Adipose tissue (tissue), 3 donors: ENCODE measurements around the gene FGF19. TPM values are rescaled to one million over a fixed set of nuclear protein-coding genes. Genes with fewer than 3 reads are reported as not detected.

ENCODE experiments used
- H3K27ac ChIP-seq: one replicate; pipeline ENCODE4 v1.5.1; 2013; ENCODE audit warnings: low read depth, low read length
- WGBS, 3 donors: extraction: QIAGEN DNeasy Blood & Tissue Kit; methylation state at CpG; one replicate each; pipeline ENCODE4 v1.1.7; 2013; 5-methylcytosine and 5-hydroxymethylcytosine counted together
- polyA plus RNA-seq, 3 donors: library from polyadenylated mRNA; stranded (reverse); fragments of 200-250 nt; gene quantifications; one replicate each; pipeline ENCODE4 v1.2.3, GENCODE V29; 2013
- donor health status: healthy with polysubstance abuse.
- donor health status: Bipolar disorder and iron deficiency.
- donor health status: healthy.

FGF19 gene
- polyA plus RNA-seq, 3 donors, result not detected

GRCh38 chr11:69662806-69663205 is 41.0 kb downstream of the FGF19 start:
- no peak overlapping the region for H3K27ac ChIP-seq
- WGBS, 3 donors, result 91 to 96% (median 91%) methylated on average over 13 of the region's 13 CpGs

- 61 to 88% (median 63%) methylated on average over 16 of the region's 16 CpGs for WGBS, 3 donors
- no peak overlapping the region for H3K27ac ChIP-seq
These were observed 41.7 kb downstream of the FGF19 start for GRCh38 chr11:69662021-69662698.

- WGBS, 3 donors, result 74 to 96% (median 93%) methylated on average over 10 of the region's 10 CpGs
- no peak overlapping the region for H3K27ac ChIP-seq
These were observed 42.5 kb downstream of the FGF19 start for GRCh38 chr11:69661413-69661715.

- whole genome bisulfite sequencing, 3 donors, result 96 to 98% (median 97%) methylated on average over 4 of the region's 4 CpGs
- H3K27ac ChIP-seq, result no peak overlapping the region
These were observed 43.8 kb downstream of the FGF19 start for GRCh38 chr11:69660001-69660500.

- no peak overlapping the region for H3K27ac ChIP-seq
- WGBS, 3 donors, result 91 to 92% (median 91%) methylated on average over 12 of the region's 12 CpGs
These were observed 44.2 kb downstream of the FGF19 start for GRCh38 chr11:69659591-69659990.

- 76 to 82% (median 76%) methylated on average over 18 of the region's 18 CpGs for WGBS, 3 donors
- no peak overlapping the region for H3K27ac ChIP-seq
These were observed 45.0 kb downstream of the FGF19 start for GRCh38 chr11:69658626-69659450.

- WGBS, 3 donors, result 61 to 66% (median 62%) methylated on average over 27 of the region's 27 CpGs
These were observed 45.8 kb downstream of the FGF19 start for GRCh38 chr11:69657911-69658625.

GRCh38 chr11:69657456-69657910 is 46.3 kb downstream of the FGF19 start:
- 78 to 87% (median 80%) methylated on average over 14 of the region's 14 CpGs for WGBS, 3 donors
- H3K27ac ChIP-seq, result no peak overlapping the region

More at GRCh38 chr11:69657911-69658625, 45.8 kb downstream of the FGF19 start:
- H3K27ac ChIP-seq, result no peak overlapping the region

GRCh38 chr11:69656536-69657455 is 47.0 kb downstream of the FGF19 start:
- WGBS, 3 donors, result 77 to 82% (median 81%) methylated on average over 20 of the region's 20 CpGs
- H3K27ac ChIP-seq, result no peak overlapping the region

GRCh38 chr11:69655479-69656428 is 48.1 kb downstream of the FGF19 start:
- 82 to 84% (median 84%) methylated on average over 19 of the region's 19 CpGs for WGBS, 3 donors
- no peak overlapping the region for H3K27ac ChIP-seq

- WGBS, 3 donors, result 47 to 78% (median 73%) methylated on average over 26 to 27 of the region's 27 CpGs
These were observed 49.0 kb downstream of the FGF19 start for GRCh38 chr11:69654660-69655478.

GRCh38 chr11:69654001-69654659 is 49.7 kb downstream of the FGF19 start:
- no peak overlapping the region for H3K27ac ChIP-seq
- WGBS, 3 donors, result 81 to 88% (median 86%) methylated on average over 36 to 38 of the region's 38 CpGs

More at GRCh38 chr11:69654660-69655478, 49.0 kb downstream of the FGF19 start:
- no peak overlapping the region for H3K27ac ChIP-seq

- 89 to 94% (median 92%) methylated on average over 23 of the region's 23 CpGs for WGBS, 3 donors
- no peak overlapping the region for H3K27ac ChIP-seq
These were observed 50.3 kb downstream of the FGF19 start for GRCh38 chr11:69653406-69653960.

GRCh38 chr11:69652999-69653398 is 50.8 kb downstream of the FGF19 start:
- no peak overlapping the region for H3K27ac ChIP-seq
- 76 to 79% (median 78%) methylated on average over 11 of the region's 11 CpGs for WGBS, 3 donors

- whole genome bisulfite sequencing, 3 donors, result 87 to 91% (median 88%) methylated on average over 15 of the region's 15 CpGs
- H3K27ac ChIP-seq, result no peak overlapping the region
These were observed 51.8 kb downstream of the FGF19 start for GRCh38 chr11:69651834-69652620.
